Gastroesophageal sphincter (tissue), 4 donors: ENCODE results near the gene IL3RA. TPM values are rescaled to one million over a fixed set of nuclear protein-coding genes. Genes with fewer than 3 reads are reported as not detected.

Experiments
- ATAC-seq: fragments of 150-250 bp; one replicate; pipeline ENCODE4 v1.9.1; 2016; ENCODE audit warnings: mild to moderate bottlenecking, moderate library complexity
- H3K27ac ChIP-seq, 4 donors: fragments of 200-600 bp; sonication (generic) in 3 of 4; 1 replicate in 3 of 4; 2 replicates in 1 of 4; pipeline ENCODE4 v1.5.1; 2016 to 2019
- H3K27me3 ChIP-seq: fragments of 200-600 bp; sonication (generic); one replicate; pipeline ENCODE4 v1.5.1; 2019
- H3K36me3 ChIP-seq, 2 donors: fragments of 200-600 bp; sonication (generic); one replicate each; pipeline ENCODE4 v1.5.1; 2019; ENCODE audit warnings: control low read depth in 1 of 2
- H3K4me1 ChIP-seq, 3 donors: fragments of 200-600 bp; sonication (generic); 1 replicate in 2 of 3; 2 replicates in 1 of 3; pipeline ENCODE4 v1.5.1; 2016 to 2019; ENCODE audit warnings: control low read depth in 2 of 3
- H3K4me3 ChIP-seq, 2 donors: fragments of 200-600 bp; sonication (generic); one replicate each; pipeline ENCODE4 v1.5.1; 2019; ENCODE audit warnings: mild to moderate bottlenecking in 1 of 2, moderate library complexity in 1 of 2
- H3K9me3 ChIP-seq, 3 donors: fragments of 200-600 bp; sonication (generic); one replicate each; pipeline ENCODE4 v1.5.1; 2017 to 2019; ENCODE audit warnings: control low read depth in 2 of 3
- EP300 ChIP-seq: sonication (generic); formaldehyde crosslinking; IDR thresholded peaks from one replicate; pipeline ENCODE4 v1.6.1; 2017; ENCODE audit warnings: antibody characterized with exemption, mild to moderate bottlenecking
- POLR2A ChIP-seq, 2 donors: fragments of 450-650 bp; IDR thresholded peaks; one replicate each; pipeline ENCODE4 v1.6.1; 2017; ENCODE audit warnings: antibody characterized with exemption in 2 of 2, mild to moderate bottlenecking in 2 of 2, moderate library complexity in 1 of 2
- POLR2AphosphoS5 ChIP-seq: sonication (generic); formaldehyde crosslinking; IDR thresholded peaks from one replicate; pipeline ENCODE4 v1.6.1; 2017; ENCODE audit warnings: antibody characterized with exemption
- WGBS, 2 donors: methylation state at CpG; one replicate each; pipeline ENCODE4 v1.1.5; 2018; ENCODE audit warnings: low coverage in 1 of 2; 5-methylcytosine and 5-hydroxymethylcytosine counted together
- total RNA-seq, 4 donors: library from RNA; depleted of rRNA; stranded (reverse); fragments of >200 nt; gene quantifications; one replicate each; pipeline ENCODE4 v1.1.0, GENCODE V29; 2016
- TF ChIP-seq, protein P1 (sequence below), 4 experiments: fragments of 200-600 bp in 2 of 4; fragments of 450-650 bp in 2 of 4; sonication (generic) in 1 of 4; IDR thresholded peaks; one replicate each; pipeline ENCODE4 v1.5.1; 2017 to 2019; ENCODE audit warnings: antibody characterized with exemption in 4 of 4, mild to moderate bottlenecking in 2 of 4, moderate library complexity in 2 of 4

Gene IL3RA
- total RNA-seq, 4 donors from 2014 or later: 3.6 to 10.2 (median 6.7) TPM

DNA sequence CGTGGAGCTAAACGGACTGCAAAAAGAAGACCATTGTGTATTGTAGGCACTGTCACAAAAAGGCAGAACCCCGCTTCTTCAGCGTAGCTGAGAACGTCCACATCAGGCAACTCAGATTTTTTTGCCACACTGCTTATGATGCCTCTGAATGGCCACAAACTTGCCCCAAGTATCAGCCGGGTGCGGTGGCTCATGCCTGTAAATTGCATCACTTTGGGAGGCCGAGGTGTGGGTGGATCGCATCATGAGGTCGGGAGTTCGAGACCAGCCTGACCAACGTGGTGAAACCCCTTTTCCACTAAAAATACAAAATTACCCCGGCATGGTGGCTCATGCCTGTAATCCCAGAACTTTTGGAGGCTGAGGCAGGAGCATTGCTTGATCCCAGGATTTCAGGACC, 14.9 kb upstream of the IL3RA start:
- Histone ChIP-seq H3K27ac (no peak overlapping the region), H3K4me1 (no peaks in the 10 kb centered on the region), H3K36me3 (no peaks in the 10 kb centered on the region), H3K9me3 (no peaks in the 10 kb centered on the region), H3K27me3 (peaks cover 29% of the 10 kb centered on the region), H3K4me3 (no peak overlapping the region)
- no peak for TF ChIP-seq EP300
- no peak for TF ChIP-seq POLR2AphosphoS5
- TF ChIP-seq, protein P1, sequence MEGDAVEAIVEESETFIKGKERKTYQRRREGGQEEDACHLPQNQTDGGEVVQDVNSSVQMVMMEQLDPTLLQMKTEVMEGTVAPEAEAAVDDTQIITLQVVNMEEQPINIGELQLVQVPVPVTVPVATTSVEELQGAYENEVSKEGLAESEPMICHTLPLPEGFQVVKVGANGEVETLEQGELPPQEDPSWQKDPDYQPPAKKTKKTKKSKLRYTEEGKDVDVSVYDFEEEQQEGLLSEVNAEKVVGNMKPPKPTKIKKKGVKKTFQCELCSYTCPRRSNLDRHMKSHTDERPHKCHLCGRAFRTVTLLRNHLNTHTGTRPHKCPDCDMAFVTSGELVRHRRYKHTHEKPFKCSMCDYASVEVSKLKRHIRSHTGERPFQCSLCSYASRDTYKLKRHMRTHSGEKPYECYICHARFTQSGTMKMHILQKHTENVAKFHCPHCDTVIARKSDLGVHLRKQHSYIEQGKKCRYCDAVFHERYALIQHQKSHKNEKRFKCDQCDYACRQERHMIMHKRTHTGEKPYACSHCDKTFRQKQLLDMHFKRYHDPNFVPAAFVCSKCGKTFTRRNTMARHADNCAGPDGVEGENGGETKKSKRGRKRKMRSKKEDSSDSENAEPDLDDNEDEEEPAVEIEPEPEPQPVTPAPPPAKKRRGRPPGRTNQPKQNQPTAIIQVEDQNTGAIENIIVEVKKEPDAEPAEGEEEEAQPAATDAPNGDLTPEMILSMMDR (IDR thresholded peaks at IDR 0.05): no peak
- TF ChIP-seq POLR2A (IDR thresholded peaks at IDR 0.05): no peak
- no peak for ATAC-seq
- WGBS, 2 donors: 63 to 81% methylated on average over 12 of the region's 13 CpGs

GRCh38 chrX:1322393-1322792, 14.2 kb upstream of the IL3RA start:
- Histone ChIP-seq H3K4me1 (no peaks in the 10 kb centered on the region), H3K4me3 (no peak overlapping the region), H3K27me3 (peaks cover 36% of the 10 kb centered on the region), H3K36me3 (no peaks in the 10 kb centered on the region), H3K27ac (no peak overlapping the region), H3K9me3 (no peaks in the 10 kb centered on the region)
- no CpG with 5 or more reads among the region's 9 CpGs for WGBS, 2 donors
- ATAC-seq: no peak
- TF ChIP-seq POLR2A (IDR thresholded peaks at IDR 0.05) (no peak), POLR2AphosphoS5 (no peak), EP300 (no peak)
- TF ChIP-seq, protein P1 (IDR thresholded peaks at IDR 0.05): no peak

GRCh38 chrX:1323315-1323714, 13.3 kb upstream of the IL3RA start:
- H3K4me3 ChIP-seq: no peak overlapping the region
- TF ChIP-seq, protein P1 (IDR thresholded peaks at IDR 0.05): peak in 2 of 4 experiments; percentile 11 to 40
- TF ChIP-seq POLR2AphosphoS5: no peak
- ATAC-seq: peak; percentile 31
- no peaks in the 10 kb centered on the region for H3K9me3 ChIP-seq
- peaks cover 42% of the 10 kb centered on the region for H3K27me3 ChIP-seq
- no peaks in the 10 kb centered on the region for H3K36me3 ChIP-seq
- 31% methylated on average over 2 of the region's 10 CpGs; no CpG with 5 or more reads in 1 of the 2 donors for WGBS, 2 donors
- no peaks in the 10 kb centered on the region for H3K4me1 ChIP-seq
- no peak overlapping the region for H3K27ac ChIP-seq

- TF ChIP-seq, protein P1 (IDR thresholded peaks at IDR 0.05): no peak
- no peak for TF ChIP-seq POLR2AphosphoS5
- no peak for TF ChIP-seq EP300
- TF ChIP-seq POLR2A (IDR thresholded peaks at IDR 0.05): no peak
- Histone ChIP-seq H3K9me3 (no peaks in the 10 kb centered on the region), H3K4me1 (no peaks in the 10 kb centered on the region), H3K36me3 (no peaks in the 10 kb centered on the region), H3K27ac (no peak overlapping the region), H3K4me3 (no peak overlapping the region), H3K27me3 (peaks cover 57% of the 10 kb centered on the region)
- ATAC-seq: no peak
- WGBS, 2 donors: 33 to 41% methylated on average over 3 to 9 of the region's 20 CpGs
These were observed 11.0 kb upstream of the IL3RA start for GRCh38 chrX:1325515-1326116.

DNA sequence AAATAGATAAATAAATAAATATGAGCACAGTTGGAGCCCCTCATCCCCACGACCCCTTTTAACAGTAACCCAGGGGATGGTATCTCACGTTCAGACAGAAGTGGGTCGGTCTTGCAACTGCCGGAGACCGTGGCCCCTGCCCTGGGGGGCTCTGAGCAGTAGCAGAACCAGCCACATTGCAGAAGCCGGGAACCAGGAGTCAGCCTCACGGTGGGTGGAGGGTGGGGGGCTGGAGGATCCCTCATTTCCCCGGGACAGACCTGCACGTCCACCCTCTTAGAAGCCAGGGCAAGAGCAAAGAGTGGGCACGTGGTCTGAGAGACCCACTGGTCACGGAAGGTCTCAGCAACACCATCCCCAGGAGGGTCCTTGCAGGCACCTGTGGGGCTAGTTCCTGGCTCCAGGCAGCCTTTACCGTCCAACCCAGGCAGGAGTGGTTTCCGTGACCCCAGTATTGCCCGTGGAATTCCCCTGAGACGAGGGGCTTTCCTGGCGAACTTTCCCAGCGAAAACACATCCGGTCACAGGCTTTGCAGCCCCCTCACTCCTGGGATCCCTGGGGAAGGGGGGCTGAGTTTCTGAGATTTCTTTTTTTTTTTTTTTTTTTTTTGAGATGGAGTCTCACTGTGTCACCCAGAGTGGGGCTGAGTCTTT, 8.8 kb upstream of the IL3RA start:
- Histone ChIP-seq H3K27me3 (peaks cover 52% of the 10 kb centered on the region), H3K27ac (no peak overlapping the region), H3K4me3 (no peak overlapping the region), H3K36me3 (no peaks in the 10 kb centered on the region), H3K9me3 (no peaks in the 10 kb centered on the region), H3K4me1 (no peaks in the 10 kb centered on the region)
- no peak for ATAC-seq
- WGBS, 2 donors: 43% methylated on average over 12 of the region's 18 CpGs; no CpG with 5 or more reads in 1 of the 2 donors
- TF ChIP-seq, protein P1 (IDR thresholded peaks at IDR 0.05): no peak
- TF ChIP-seq EP300 (no peak), POLR2AphosphoS5 (no peak), POLR2A (IDR thresholded peaks at IDR 0.05) (no peak)
